ENCODE results near the gene AP2A2.
"Not testable (repeated sequence)": the region's sequence is repeated elsewhere in the genome, so short reads cannot be mapped to it uniquely, and the experiment has no call there.

AP2A2 gene

GRCh38 chr11:954392-955153 lies 28.9 kb downstream of the AP2A2 start:
- no peak for DNase-seq (ENCODE audit: low read depth in 2 of 2)

GRCh38 chr11:955154-956063 lies 29.7 kb downstream of the AP2A2 start:
- DNase-seq (ENCODE audit: low read depth in 2 of 2): no peak

GRCh38 chr11:957212-957920 lies 31.7 kb downstream of the AP2A2 start:
- DNase-seq (ENCODE audit: low read depth in 2 of 2): no peak

- DNase-seq (ENCODE audit: low read depth in 2 of 2): no peak
These were observed 32.4 kb downstream of the AP2A2 start for GRCh38 chr11:958101-958500.

- DNase-seq (ENCODE audit: low read depth in 2 of 2): no peak
These were observed 33.4 kb downstream of the AP2A2 start for GRCh38 chr11:959027-959426.

GRCh38 chr11:959608-960007 lies 33.9 kb downstream of the AP2A2 start:
- no peak for DNase-seq (ENCODE audit: low read depth in 2 of 2)

GRCh38 chr11:961310-961920 lies 35.7 kb downstream of the AP2A2 start:
- DNase-seq (ENCODE audit: low read depth in 2 of 2): not testable (repeated sequence)

- no peak for DNase-seq (ENCODE audit: low read depth in 2 of 2)
These were observed 36.3 kb downstream of the AP2A2 start for GRCh38 chr11:961921-962320.

GRCh38 chr11:962688-963087 lies 37.0 kb downstream of the AP2A2 start:
- no peak for DNase-seq (ENCODE audit: low read depth in 2 of 2)

- DNase-seq (ENCODE audit: low read depth in 2 of 2): no peak
These were observed 38.2 kb downstream of the AP2A2 start for GRCh38 chr11:963852-964251.

- no peak for DNase-seq (ENCODE audit: low read depth in 2 of 2)
These were observed 39.6 kb downstream of the AP2A2 start for GRCh38 chr11:965206-965775.

GRCh38 chr11:967995-968751 lies 42.5 kb downstream of the AP2A2 start:
- no peak for DNase-seq (ENCODE audit: low read depth in 2 of 2)

GRCh38 chr11:968822-969221 lies 43.2 kb downstream of the AP2A2 start:
- DNase-seq (ENCODE audit: low read depth in 2 of 2): no peak

- DNase-seq (ENCODE audit: low read depth in 2 of 2): no peak
These were observed 44.1 kb downstream of the AP2A2 start for GRCh38 chr11:969651-970205.

- DNase-seq (ENCODE audit: low read depth in 2 of 2): no peak
These were observed 44.7 kb downstream of the AP2A2 start for GRCh38 chr11:970319-970871.

- no peak for DNase-seq (ENCODE audit: low read depth in 2 of 2)
These were observed 45.5 kb downstream of the AP2A2 start for GRCh38 chr11:971092-971690.

GRCh38 chr11:971731-972365 lies 46.2 kb downstream of the AP2A2 start:
- no peak for DNase-seq (ENCODE audit: low read depth in 2 of 2)

GRCh38 chr11:972523-973211 lies 47.0 kb downstream of the AP2A2 start:
- DNase-seq (ENCODE audit: low read depth in 2 of 2): no peak

GRCh38 chr11:973237-973636 lies 47.6 kb downstream of the AP2A2 start:
- DNase-seq (ENCODE audit: low read depth in 2 of 2): no peak
